AG09319 (cell line): ENCODE data around the gene NLE1.
"Not testable (repeated sequence)": the region's sequence is repeated elsewhere in the genome, so short reads cannot be mapped to it uniquely, and the experiment has no call there.

Experiments
- DNase-seq: peaks from one replicate; pipeline ENCODE4 v3.0.0-alpha.2; 2010; ENCODE audit warnings: low read depth; ENCODE audit errors: extremely low read depth
- CTCF ChIP-seq: IDR thresholded peaks from 2 replicates; pipeline ENCODE4 v1.5.1; 2011; ENCODE audit warnings: low read depth, mild to moderate bottlenecking, inconsistent platforms, low read length, moderate library complexity

NLE1 gene

GRCh38 chr17:35161281-35161761 lies 19.2 kb upstream of the NLE1 start:
- DNase-seq, result no peak
- TF ChIP-seq CTCF, result no peak

GRCh38 chr17:35160354-35161201 lies 18.5 kb upstream of the NLE1 start:
- no peak for TF ChIP-seq CTCF
- DNase-seq, result no peak

GRCh38 chr17:35159940-35160339 lies 17.8 kb upstream of the NLE1 start:
- TF ChIP-seq CTCF, result no peak
- no peak for DNase-seq

GRCh38 chr17:35155246-35155645 lies 13.1 kb upstream of the NLE1 start:
- no peak for TF ChIP-seq CTCF
- DNase-seq, result no peak

GRCh38 chr17:35154196-35155165 lies 12.4 kb upstream of the NLE1 start:
- no peak for DNase-seq
- TF ChIP-seq CTCF, result no peak

- no peak for TF ChIP-seq CTCF
- DNase-seq, result no peak
These were observed 10.5 kb upstream of the NLE1 start for GRCh38 chr17:35152421-35153140.

GRCh38 chr17:35151080-35151479 lies 9.0 kb upstream of the NLE1 start:
- not testable (repeated sequence) for DNase-seq
